Hypothalamus (tissue), 51 donors: ENCODE data around the gene CPNE1.
A peak's percentile ranks its signal among the peaks of the same experiment; 100 is the strongest.

Experiments
- DNase-seq, 51 donors: peaks; one replicate each; lab custom pipeline; 2025; lab: John Stamatoyannopoulos, UW

Gene CPNE1

DNA sequence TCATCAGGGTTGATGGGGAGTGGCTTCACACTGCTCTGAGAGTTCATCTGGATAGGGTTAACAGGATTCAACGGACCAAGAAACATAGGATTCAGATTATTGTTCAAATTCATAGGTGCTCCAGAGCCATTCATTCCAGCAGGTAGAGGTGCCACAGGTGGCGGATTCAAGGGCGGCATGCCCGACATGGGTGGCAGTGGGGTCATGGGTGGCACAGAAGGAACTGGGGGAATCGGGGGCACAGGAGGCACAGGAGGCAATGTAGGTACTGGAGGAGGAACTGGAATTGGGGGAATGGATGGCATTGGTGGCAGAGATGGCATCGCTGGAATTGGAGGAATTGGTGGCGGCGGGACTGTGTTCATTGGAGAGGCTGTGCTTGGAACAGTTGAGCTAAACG is 10.3 kb downstream of the CPNE1 start:
- no peak for DNase-seq

GRCh38 chr20:35653893-35654292 is 10.8 kb downstream of the CPNE1 start:
- DNase-seq = no peak

DNA sequence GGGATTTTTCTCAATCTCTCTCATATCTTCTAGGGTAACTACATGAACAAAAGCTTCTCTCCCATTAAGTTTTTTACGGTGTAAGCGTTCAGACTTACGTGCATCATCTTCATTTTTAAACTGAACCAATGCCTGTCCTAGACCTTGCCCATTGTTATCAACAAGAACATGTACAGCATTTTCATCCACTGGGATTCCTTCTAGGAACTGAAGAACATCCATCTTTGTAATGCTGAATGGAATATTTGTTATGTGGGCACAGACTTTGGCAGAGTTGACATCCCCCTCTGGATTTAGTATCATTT is 11.3 kb downstream of the CPNE1 start:
- DNase-seq = no peak

DNA sequence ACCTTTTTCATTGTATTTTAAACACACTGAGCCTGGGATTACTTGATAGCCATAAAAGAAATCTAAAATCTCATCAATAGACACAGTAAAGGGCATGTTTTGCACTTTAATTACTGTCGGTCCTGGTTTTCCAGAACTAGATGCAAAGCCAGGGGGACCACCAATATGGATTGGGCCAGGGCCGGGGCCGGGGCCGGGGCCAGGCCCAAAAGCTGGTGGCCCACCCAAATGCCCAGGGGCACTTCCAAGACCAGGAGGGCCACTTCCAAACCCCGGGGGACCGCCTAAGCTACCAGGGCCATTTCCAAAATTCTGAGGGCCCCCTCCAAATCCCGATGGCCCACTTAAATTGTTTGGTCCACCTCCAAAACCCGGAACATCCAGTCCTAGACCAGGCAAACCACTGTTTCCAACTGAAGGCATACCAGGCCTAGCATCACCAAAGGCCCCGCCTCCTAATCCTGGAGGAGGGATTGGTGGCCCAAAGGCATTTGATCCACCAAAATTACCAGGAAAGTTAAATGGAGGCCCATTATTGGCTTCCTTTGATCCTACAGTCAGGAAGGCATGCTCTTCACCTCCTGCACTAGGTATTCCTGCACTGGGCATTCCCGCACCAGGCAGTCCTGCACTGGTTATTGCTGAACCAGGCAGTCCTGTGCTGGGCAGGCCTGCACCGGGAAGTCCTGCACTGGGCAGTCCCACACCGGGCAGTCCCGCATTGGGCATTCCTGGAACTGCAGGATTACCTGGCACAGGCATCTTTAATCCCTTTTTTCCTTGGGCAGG is 11.9 kb downstream of the CPNE1 start:
- DNase-seq = no peak

GRCh38 chr20:35651958-35652357 is 12.7 kb downstream of the CPNE1 start:
- no peak for DNase-seq

DNA sequence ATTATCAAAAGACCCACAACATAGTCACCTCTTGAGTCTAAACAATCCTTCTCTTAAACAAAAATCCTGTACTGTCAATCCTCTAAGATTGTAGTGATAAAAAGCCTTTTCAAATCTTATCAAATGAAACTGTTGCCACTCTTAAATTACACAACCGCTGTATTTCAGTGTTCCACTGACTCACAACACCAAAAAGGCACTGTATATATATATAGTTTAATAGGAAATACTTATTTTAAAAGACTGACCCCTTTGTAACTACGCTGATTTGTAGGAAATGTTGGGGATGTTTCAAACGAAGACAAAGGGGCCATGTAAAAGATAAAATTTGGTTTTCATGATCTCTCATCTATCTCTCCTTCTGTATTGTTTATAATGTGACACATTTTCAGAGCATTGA is 14.1 kb downstream of the CPNE1 start:
- no peak for DNase-seq

DNA sequence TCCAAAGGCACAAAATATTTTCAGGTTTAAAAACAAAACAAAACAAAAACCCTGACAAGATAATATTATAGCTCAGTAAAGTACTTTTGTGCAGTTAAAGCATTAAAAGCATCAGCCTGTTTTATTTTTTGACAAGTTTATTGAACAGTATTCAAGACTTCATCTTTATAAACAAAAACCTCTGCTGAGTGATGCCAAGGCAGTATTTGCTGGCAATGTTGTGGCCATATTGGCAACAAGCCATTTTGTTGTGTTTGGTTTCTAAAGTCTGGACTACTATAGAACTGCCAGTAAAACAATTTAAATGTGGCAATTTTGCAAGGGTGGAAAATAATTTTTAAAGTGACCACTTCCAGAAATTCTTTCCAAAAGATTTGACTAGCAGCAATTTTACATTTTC is 15.9 kb downstream of the CPNE1 start:
- no peak for DNase-seq

GRCh38 chr20:35644806-35645205 is 19.9 kb downstream of the CPNE1 start:
- DNase-seq = no peak

DNA sequence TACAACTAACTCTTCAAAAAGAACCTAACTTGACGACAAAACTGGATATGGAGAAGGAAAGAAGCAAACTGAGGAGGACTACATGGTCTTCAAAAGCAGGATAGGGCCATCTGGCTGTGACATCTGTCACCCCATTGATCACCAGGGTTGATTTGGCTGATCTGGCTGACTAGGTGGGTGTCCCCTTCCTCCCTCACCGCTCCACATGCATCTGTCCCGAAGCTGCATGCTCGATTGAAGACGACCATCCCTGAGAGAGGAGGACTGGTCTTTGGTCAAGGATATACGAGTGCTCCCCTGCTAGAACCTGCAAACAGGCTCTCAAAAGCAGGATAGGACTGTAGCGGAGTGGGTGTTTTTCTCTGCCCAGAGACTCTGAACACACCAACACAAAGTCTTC is 21.7 kb downstream of the CPNE1 start:
- no peak for DNase-seq

DNA sequence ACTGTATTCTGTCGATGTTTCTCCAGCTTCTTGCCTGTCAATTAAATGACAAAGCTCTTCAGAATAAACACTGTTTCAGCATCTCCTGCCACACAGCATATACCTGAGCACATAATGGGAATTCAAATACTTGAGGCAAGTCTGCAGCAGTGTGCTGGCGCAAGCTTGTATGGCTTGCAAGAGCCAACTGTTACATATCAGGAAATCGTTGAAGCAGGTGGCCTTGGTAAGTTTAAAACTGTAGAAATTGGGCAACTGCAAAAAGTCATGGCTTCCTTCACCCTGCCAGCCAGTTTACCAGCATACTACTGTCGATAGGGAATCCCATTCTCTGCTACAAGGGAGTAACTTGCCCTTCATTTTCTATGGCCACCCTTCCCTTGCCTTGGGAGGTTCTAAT is 23.0 kb downstream of the CPNE1 start:
- no peak for DNase-seq

- DNase-seq = no peak
Measured at GRCh38 chr20:35640724-35641123, 24.0 kb downstream of the CPNE1 start.

DNA sequence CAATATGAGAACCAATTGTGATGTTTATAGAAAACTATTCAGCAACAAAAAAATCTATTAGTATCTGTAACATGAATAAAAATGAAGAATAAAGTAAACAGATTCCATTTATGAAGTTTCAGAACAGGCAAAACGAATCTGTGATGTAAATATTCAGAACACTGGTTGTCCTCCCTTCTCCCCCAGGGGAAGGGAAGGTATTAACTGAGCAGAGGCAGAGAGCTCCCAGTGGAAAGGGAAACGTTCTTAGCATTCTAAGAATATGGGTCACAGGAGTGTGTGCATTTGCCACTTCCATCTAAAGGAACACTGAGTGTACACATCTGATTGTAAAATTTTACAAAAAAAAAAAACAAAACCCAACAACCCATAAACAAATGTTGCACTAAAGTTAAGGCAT is 25.9 kb downstream of the CPNE1 start:
- DNase-seq = no peak

DNA sequence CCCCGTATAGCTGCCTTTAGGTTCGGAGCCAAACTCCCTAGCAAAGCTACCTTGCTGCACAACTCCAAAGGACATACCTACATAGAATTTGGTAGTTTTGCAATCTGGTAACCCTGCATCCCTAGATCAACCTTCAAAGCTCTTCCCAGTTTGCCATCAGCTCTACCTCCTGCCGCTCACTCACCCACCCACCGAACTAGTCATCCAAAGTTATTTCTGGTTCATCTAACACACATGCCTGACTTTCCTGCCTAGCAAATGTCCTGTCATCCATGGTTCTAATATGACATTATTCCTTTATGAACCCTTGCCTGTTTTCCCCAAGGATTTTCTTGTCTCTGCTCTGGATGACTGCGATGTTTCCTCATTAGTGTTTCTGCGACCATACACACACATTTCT is 27.4 kb downstream of the CPNE1 start:
- no peak for DNase-seq

DNA sequence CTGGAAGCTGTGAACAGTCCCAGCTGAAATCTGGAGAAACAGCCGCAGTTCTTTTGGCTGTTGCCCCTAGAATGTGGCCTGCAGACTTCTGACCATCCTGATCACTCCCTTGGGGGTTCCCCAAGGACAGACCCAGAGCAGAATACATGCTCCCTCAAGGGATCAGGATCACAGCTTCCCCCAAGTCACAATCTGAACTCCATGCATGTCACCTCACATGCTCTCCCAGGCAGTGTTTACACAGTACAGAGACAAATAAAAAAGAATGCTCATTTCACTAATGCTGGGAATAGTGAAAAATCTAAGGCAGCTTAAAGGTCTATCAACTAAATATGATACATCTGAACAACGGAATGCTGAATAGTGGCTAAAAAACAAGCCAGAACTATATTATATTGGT is 28.6 kb downstream of the CPNE1 start:
- DNase-seq = no peak

GRCh38 chr20:35635652-35636051 is 29.0 kb downstream of the CPNE1 start:
- no peak for DNase-seq

DNA sequence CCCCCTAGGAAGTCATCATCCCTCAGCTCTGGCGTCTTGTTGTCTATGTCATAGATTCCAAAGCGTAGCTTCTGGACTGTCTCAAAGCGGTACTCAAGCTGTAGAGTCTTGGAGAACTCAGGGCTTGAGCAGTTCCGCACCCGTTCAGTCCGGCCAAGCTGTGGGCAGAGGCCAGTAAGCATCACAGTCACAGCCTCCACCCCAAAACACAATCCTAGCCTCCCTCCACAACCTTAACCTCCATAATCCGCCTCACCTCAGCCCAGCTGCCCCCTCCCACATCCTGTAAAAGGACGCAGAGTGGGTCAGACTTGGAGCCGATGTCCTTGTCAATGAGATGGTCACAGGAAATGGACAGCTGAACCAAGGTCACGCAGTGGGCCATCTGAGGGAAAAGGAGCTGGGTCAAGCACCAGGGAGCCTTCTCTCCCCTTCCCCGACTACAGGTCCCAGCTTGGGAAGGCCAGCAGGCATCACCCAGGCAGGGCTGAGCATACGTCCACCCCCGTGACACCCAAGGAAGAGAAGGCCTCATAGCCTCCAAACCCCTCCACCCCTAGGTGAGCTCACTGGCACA is 32.1 kb downstream of the CPNE1 start:
- no peak for DNase-seq

GRCh38 chr20:35630636-35631035 is 34.1 kb downstream of the CPNE1 start:
- DNase-seq = no peak

GRCh38 chr20:35629427-35630145 is 35.1 kb downstream of the CPNE1 start:
- DNase-seq = no peak

DNA sequence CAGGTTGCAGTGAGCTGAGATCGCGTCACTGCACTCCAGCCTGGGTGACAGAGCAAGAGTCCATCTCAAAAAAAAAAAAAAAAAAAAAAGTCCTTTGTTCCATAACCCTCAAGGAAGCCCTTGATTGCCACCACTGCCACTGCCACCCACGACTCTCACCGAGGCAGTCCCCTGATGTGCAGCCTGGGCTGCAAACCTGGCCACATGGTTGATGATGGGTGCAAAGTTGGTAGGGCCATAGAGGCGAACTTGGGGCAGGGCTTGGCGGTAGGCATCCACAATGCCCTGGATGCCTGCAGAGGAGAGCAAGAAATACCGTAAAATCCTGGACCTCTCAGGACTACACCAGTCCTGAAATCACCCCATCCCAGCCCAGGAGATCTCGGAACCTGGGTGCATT is 37.6 kb downstream of the CPNE1 start:
- DNase-seq = no peak

GRCh38 chr20:35626386-35627001 is 38.2 kb downstream of the CPNE1 start:
- DNase-seq = no peak

- DNase-seq = peak in 1 of 51 donors; percentile 4
Measured at GRCh38 chr20:35625584-35626385, 38.9 kb downstream of the CPNE1 start.
